ENCODE data around the gene OR2Y1. TPM values are rescaled to one million over a fixed set of nuclear protein-coding genes. Genes with fewer than 3 reads are reported as not detected.
"Not testable (repeated sequence)": the region's sequence is repeated elsewhere in the genome, so short reads cannot be mapped to it uniquely, and the experiment has no call there.

The OR2Y1 gene
- total and polyA plus RNA-seq, 2 donors, result not detected

DNA sequence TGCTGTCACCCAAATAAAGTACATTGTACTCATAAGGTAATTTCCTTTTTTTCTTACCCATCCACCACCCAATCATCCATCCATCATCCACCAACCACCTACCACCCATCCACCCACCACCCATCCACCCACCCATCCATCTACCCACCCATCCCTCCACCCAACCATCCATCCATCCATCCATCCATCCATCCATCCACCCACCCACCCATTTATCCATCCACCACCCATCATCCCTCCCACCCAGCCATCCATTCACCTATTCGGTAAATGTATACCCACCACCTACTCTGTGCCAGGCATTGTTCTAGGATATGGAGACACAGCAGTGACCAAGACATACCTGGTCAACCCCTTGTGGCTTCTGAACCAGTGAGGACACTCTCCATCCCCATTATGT lies 37.6 kb upstream of the OR2Y1 start:
- no peaks in the 10 kb centered on the region for H3K36me3 ChIP-seq (ENCODE audit: insufficient read depth)
- WGBS, result 97% methylated on average over 1 of the region's 1 CpG
- H3K4me1 ChIP-seq (ENCODE audit: insufficient read depth), result no peaks in the 10 kb centered on the region
- no peak overlapping the region for H3K4me3 ChIP-seq (ENCODE audit: low read depth, low read length)
- no peak overlapping the region for H3K27ac ChIP-seq (ENCODE audit: low read depth)
- no peak for DNase-seq (ENCODE audit: extremely low spot score)

DNA sequence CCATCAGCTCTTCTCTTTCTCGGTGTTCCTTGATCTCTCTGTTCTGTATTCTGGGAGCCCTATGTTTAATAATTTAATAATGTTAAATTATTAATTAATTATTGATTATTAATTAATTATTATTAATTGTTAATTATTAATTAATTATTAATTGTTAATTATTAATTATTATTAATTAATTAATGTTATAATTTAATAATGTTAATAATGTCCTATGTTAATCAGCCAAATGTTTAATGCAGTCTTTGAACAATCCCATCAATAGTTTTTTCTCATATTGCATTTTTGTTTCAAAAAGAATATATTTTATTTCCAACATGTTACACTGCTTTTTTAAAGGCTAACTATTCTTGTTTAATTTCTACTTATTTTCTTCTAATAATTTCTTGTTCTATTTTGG lies 36.5 kb upstream of the OR2Y1 start:
- 97% methylated on average over 1 of the region's 1 CpG for whole genome bisulfite sequencing
- no peak overlapping the region for H3K4me3 ChIP-seq (ENCODE audit: low read depth, low read length)
- no peak for DNase-seq (ENCODE audit: extremely low spot score)
- no peak overlapping the region for H3K27ac ChIP-seq (ENCODE audit: low read depth)
- H3K36me3 ChIP-seq (ENCODE audit: insufficient read depth), result no peaks in the 10 kb centered on the region
- H3K4me1 ChIP-seq (ENCODE audit: insufficient read depth), result no peaks in the 10 kb centered on the region

DNA sequence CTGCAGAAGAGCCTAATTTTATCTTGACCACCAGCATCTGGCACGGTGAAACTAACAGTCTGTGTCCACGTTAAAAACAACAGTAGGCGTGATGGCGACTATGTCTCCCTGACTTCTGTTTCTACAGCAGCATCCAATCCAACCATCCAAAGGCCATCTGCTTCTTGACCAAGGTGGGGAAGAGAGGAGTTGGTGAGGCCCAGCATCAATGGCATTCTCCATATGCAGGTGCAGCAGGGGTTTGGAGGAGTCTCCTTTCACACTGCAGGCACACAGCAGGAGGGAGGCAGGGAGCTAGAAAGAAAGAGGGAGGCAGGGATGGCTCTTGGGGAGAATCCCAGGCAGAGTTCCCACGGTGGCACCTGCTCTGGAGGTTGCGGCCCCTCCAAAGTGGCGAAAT lies 35.8 kb upstream of the OR2Y1 start:
- no peak overlapping the region for H3K27ac ChIP-seq (ENCODE audit: low read depth)

DNA sequence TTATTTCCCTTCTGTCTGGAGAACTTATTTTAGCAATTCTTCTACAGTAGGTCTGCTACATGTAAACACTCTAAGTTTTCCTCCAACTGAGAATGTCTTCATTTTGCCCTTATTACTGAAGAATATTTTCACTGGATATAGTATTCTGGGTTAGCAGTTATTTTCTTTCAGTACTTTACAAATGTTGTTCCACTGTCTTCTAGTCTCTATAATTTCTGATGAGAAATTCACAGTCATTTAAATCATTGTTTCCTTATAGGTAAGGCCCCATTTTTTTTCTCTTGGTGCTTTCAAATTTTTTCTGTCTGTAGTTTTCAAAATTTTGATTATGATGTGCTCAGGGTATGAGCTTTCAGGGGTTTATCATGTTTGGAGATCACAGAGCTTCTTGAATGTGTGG lies 32.0 kb upstream of the OR2Y1 start:
- H3K4me3 ChIP-seq (ENCODE audit: low read depth, low read length), result no peak overlapping the region
- DNase-seq (ENCODE audit: extremely low spot score), result no peak
- H3K36me3 ChIP-seq (ENCODE audit: insufficient read depth), result no peaks in the 10 kb centered on the region
- H3K4me1 ChIP-seq (ENCODE audit: insufficient read depth), result no peaks in the 10 kb centered on the region
- no peak overlapping the region for H3K27ac ChIP-seq (ENCODE audit: low read depth)

More for the DNA sequence above, 35.8 kb upstream of the OR2Y1 start:
- no peaks in the 10 kb centered on the region for H3K36me3 ChIP-seq (ENCODE audit: insufficient read depth)
- DNase-seq (ENCODE audit: extremely low spot score), result no peak
- no peak overlapping the region for H3K4me3 ChIP-seq (ENCODE audit: low read depth, low read length)
- WGBS, result 92% methylated on average over 7 of the region's 7 CpGs
- H3K4me1 ChIP-seq (ENCODE audit: insufficient read depth), result no peaks in the 10 kb centered on the region

DNA sequence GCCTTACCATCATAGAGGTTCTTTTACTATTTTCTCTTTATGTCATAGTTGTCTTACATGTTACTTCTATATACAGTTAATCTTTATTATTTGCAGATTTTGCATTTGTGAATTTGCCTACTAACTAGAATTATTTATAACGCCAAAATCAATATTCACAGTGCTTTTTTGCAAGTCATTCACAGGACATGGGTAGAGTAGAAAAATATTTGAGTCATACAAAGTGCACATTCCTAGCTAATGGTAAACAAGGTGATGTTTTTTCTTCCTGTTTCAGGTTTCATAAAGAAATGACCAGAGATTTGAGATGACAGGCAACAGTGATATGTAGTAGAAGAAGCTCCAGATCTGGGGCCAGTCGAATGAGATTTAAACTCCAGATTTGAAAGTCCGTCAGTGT lies 30.0 kb upstream of the OR2Y1 start:
- Histone ChIP-seq H3K27ac (ENCODE audit: low read depth) (no peak overlapping the region), H3K4me1 (ENCODE audit: insufficient read depth) (no peaks in the 10 kb centered on the region), H3K4me3 (ENCODE audit: low read depth, low read length) (no peak overlapping the region), H3K36me3 (ENCODE audit: insufficient read depth) (no peaks in the 10 kb centered on the region)
- WGBS, result 82% methylated on average over 3 of the region's 3 CpGs
- DNase-seq (ENCODE audit: extremely low spot score), result no peak

DNA sequence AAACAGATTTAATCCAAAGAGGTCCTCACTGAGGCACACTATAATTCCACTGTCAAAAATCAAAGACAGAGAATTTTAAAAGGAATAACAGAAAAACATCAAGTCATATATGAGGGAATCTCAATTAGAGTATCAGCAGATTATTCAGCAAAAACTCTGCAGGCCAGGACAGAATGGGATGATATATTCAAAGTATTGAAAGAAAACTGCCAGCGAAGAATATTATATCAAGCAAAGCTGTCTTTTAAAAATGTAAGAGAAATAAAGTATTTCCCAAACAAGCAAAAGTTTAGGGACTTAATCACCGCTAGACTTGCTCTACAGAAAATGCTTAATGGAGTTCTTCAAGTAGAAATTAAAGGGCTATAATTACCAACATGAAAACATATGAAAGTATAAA lies 15.7 kb upstream of the OR2Y1 start:
- WGBS, result 63% methylated on average over 2 of the region's 2 CpGs
- no peak overlapping the region for H3K4me3 ChIP-seq (ENCODE audit: low read depth, low read length)
- H3K4me1 ChIP-seq (ENCODE audit: insufficient read depth), result no peaks in the 10 kb centered on the region
- H3K36me3 ChIP-seq (ENCODE audit: insufficient read depth), result no peaks in the 10 kb centered on the region
- DNase-seq (ENCODE audit: extremely low spot score), result no peak
- H3K27ac ChIP-seq (ENCODE audit: low read depth), result no peak overlapping the region

DNA sequence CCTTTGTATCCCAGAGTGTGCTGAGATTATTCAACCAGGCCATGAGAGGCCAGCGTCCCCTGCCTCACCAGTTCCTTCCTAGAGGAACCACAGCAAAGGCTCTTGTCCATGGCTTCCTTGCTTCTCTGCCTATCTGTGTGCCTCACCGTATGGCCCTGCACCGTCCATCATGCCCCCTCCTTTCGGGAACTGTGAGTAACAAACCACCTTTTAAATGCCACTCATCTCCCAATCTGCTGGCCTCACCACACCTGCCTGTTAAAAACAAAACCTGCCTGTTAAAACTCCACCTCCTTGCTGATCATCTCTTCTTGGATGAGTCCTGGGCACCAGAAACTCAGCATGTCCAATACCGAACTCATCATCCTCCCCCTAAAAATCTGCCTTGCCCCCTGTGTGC lies 4.4 kb upstream of the OR2Y1 start:
- H3K36me3 ChIP-seq (ENCODE audit: insufficient read depth), result no peaks in the 10 kb centered on the region
- H3K4me3 ChIP-seq (ENCODE audit: low read depth, low read length), result no peak overlapping the region
- DNase-seq (ENCODE audit: extremely low spot score), result no peak
- WGBS, result 76% methylated on average over 5 of the region's 5 CpGs
- no peaks in the 10 kb centered on the region for H3K4me1 ChIP-seq (ENCODE audit: insufficient read depth)
- no peak overlapping the region for H3K27ac ChIP-seq (ENCODE audit: low read depth)

DNA sequence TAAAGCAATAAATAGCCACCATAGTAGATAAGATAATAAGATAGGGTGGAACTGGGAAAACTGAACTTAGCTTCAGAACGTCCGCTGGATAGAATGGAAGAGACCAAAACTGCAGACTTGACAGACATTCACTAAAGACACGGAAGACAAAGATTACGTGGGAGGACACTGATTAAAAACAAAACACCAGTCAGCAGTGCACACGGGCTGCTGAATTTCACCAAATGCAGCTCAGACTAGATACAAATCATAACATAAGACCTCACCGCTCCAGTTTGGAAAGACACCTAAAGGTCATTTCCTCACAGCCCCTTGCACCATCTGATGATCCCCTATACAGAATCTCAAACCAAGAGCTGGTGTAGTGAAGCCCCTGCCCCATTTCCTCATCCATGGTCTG lies 2.9 kb upstream of the OR2Y1 start:
- H3K36me3 ChIP-seq (ENCODE audit: insufficient read depth), result no peaks in the 10 kb centered on the region
- no peaks in the 10 kb centered on the region for H3K4me1 ChIP-seq (ENCODE audit: insufficient read depth)
- no peak overlapping the region for H3K4me3 ChIP-seq (ENCODE audit: low read depth, low read length)
- DNase-seq (ENCODE audit: extremely low spot score), result no peak
- 48% methylated on average over 6 of the region's 6 CpGs for WGBS
- no peak overlapping the region for H3K27ac ChIP-seq (ENCODE audit: low read depth)

DNA sequence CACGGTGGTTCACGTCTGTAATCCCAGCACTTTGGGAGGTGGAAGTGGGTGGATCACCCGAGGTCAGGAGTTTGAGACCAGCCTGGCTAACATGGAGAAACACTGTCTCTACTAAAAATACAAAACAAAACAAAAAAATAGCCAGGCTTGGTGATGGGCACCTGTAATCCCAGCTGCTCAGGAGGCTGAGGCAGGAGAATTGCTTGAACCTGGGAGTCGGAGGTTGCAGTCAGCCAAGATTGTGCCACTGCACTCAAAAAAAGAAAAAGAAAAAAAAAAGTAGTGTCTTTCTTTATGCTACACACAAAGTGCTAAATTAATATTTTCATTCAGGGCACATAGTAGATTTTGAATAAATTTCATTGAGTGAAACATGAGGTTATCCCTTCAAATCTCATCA lies 1.1 kb upstream of the OR2Y1 start:
- H3K4me3 ChIP-seq (ENCODE audit: low read depth, low read length); H3K4me1 ChIP-seq (ENCODE audit: insufficient read depth); H3K36me3 ChIP-seq (ENCODE audit: insufficient read depth); H3K27ac ChIP-seq (ENCODE audit: low read depth); DNase-seq (ENCODE audit: extremely low spot score): not testable (repeated sequence)
- 60% methylated on average over 4 of the region's 4 CpGs for WGBS

DNA sequence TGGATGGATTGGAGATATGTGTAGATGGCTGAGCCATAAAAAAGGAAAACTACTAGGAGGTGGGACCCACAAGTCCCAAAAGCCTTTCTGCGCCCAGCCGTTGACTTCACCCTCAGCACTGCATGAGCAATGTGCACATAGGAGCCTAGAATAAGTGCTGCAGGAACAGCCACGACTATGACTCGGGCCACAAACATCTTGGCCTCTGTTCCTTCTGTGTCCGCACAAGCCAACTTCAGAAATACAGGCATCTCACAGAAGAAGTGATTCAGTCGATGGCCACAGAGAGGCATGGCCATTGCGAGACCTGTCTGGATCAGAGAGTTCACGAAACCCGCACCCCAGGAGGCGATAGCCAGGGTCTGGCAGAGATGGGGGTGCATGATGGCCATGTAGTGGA lies 587 bp downstream of the OR2Y1 start:
- no peak overlapping the region for H3K4me3 ChIP-seq (ENCODE audit: low read depth, low read length)
- DNase-seq (ENCODE audit: extremely low spot score), result no peak
- H3K36me3 ChIP-seq (ENCODE audit: insufficient read depth), result no peaks in the 10 kb centered on the region
- no peaks in the 10 kb centered on the region for H3K4me1 ChIP-seq (ENCODE audit: insufficient read depth)
- no peak overlapping the region for H3K27ac ChIP-seq (ENCODE audit: low read depth)
- WGBS, result 84% methylated on average over 10 of the region's 10 CpGs

DNA sequence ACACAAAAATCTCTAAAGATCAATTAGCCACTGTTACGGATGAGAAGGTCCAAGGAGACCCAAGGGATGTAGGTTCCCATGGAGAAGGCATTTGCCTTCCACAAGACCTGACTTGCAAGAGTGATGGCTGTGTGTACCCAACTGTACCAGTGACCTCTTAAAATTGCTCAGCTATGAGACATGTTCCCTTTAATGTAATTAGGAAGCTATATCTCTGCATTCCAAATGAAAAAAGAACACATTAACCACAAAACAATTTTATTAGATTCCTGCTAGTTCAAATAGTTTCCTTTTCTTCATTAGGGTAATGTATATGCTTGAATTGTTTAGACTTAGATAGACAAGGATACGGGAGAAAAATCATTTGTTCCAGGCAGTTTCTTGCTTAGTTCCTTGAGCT lies 3.3 kb downstream of the OR2Y1 start:
- Histone ChIP-seq H3K4me1 (ENCODE audit: insufficient read depth) (no peaks in the 10 kb centered on the region), H3K4me3 (ENCODE audit: low read depth, low read length) (no peak overlapping the region), H3K27ac (ENCODE audit: low read depth) (no peak overlapping the region), H3K36me3 (ENCODE audit: insufficient read depth) (no peaks in the 10 kb centered on the region)
- WGBS, result 67% methylated on average over 2 of the region's 2 CpGs
- no peak for DNase-seq (ENCODE audit: extremely low spot score)

DNA sequence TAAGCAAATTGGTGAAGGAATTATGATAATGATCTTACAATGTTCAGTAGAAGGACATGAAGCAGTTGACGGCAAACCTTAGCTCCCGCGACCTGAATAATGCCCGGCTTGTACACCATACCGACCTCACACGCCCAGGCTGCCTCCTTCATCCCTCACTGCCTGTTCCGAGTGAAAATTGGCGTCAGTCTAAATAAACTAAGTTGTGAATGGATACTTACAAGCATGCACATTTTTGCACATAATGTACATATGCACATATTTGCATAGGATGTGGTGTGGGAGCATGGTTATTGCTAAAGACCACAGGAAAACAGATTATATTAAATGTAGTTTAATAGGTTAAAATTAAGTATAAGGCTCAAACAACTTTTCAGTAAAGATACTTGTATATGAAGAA lies 14.9 kb downstream of the OR2Y1 start:
- Histone ChIP-seq H3K27ac (ENCODE audit: low read depth) (no peak overlapping the region), H3K4me1 (ENCODE audit: insufficient read depth) (no peaks in the 10 kb centered on the region), H3K36me3 (ENCODE audit: insufficient read depth) (no peaks in the 10 kb centered on the region), H3K4me3 (ENCODE audit: low read depth, low read length) (no peak overlapping the region)
- DNase-seq (ENCODE audit: extremely low spot score), result no peak
- 87% methylated on average over 8 of the region's 8 CpGs for WGBS

DNA sequence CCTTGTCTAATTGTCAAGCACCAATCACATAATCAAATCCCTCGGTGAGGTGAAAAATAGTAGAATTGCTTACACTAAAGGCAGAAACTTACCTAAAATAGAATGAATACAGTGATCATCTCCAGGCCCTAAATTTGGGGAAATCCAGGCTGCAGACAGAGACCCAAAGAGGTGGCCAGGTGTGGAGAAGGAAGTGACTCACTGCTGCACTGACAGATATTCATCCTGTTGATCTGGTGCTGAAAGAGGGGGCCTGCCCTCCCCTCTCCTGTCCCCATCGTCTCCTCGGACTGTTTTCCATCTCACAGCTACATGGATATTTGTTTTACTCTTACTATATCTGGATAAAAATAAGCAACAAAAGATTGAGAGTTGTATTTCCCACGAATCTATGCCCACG lies 15.9 kb downstream of the OR2Y1 start:
- no peaks in the 10 kb centered on the region for H3K36me3 ChIP-seq (ENCODE audit: insufficient read depth)
- WGBS, result 59% methylated on average over 5 of the region's 5 CpGs
- H3K27ac ChIP-seq (ENCODE audit: low read depth), result no peak overlapping the region
- H3K4me3 ChIP-seq (ENCODE audit: low read depth, low read length), result no peak overlapping the region
- H3K4me1 ChIP-seq (ENCODE audit: insufficient read depth), result no peaks in the 10 kb centered on the region
- DNase-seq (ENCODE audit: extremely low spot score), result no peak

DNA sequence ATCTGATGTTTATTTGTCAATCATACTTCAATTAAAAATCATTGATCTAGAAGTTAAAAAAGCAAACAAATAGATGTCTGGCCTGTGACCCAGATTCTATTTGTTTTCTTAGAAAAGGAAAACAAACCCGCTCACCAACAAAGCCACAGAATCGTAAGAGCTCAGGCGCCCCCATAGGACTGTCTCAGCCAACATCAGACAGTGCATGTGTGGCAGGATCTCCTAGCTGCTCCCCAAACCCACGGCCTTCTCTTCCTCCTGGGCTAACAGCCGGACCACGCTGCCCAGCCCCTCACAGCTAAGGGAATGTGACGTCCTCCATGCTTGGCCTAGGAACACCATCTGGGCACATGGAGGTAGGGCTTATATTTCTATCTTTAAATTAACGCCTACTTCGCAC lies 19.4 kb downstream of the OR2Y1 start:
- 73% methylated on average over 9 of the region's 9 CpGs for WGBS
- no peaks in the 10 kb centered on the region for H3K36me3 ChIP-seq (ENCODE audit: insufficient read depth)
- no peak overlapping the region for H3K4me3 ChIP-seq (ENCODE audit: low read depth, low read length)
- H3K27ac ChIP-seq (ENCODE audit: low read depth), result no peak overlapping the region
- no peak for DNase-seq (ENCODE audit: extremely low spot score)
- H3K4me1 ChIP-seq (ENCODE audit: insufficient read depth), result no peaks in the 10 kb centered on the region

DNA sequence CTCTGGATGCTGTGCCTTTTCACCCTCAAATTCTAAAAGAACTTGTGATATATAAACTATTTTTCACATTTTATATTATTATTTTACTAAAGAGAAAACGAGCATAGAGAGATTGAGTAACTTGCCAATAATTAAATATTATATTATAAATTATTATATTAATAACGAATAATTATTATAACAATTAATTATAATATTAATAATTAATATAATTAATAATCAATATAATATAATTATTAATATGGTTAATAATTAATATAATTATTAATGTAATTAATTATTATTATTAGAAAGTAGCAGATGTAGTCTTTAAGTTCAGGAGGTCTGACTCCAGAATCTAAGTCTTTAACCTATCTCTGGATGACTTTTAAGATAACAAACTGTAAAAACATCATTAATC lies 20.1 kb downstream of the OR2Y1 start:
- WGBS, result 60% methylated on average over 2 of the region's 2 CpGs
- H3K27ac ChIP-seq (ENCODE audit: low read depth), result no peak overlapping the region

More for the DNA sequence above, 20.1 kb downstream of the OR2Y1 start:
- Histone ChIP-seq H3K4me3 (ENCODE audit: low read depth, low read length) (no peak overlapping the region), H3K36me3 (ENCODE audit: insufficient read depth) (no peaks in the 10 kb centered on the region), H3K4me1 (ENCODE audit: insufficient read depth) (no peaks in the 10 kb centered on the region)
- no peak for DNase-seq (ENCODE audit: extremely low spot score)

Data from urinary bladder (tissue), 4 donors.